Spinal cord (tissue), 10 donors: ENCODE data around the gene DNMT3L. TPM values are rescaled to one million over a fixed set of nuclear protein-coding genes. Genes with fewer than 3 reads are reported as not detected.
A peak's percentile ranks its signal among the peaks of the same experiment; 100 is the strongest.
"Not testable (repeated sequence)": the region's sequence is repeated elsewhere in the genome, so short reads cannot be mapped to it uniquely, and the experiment has no call there.

ENCODE experiments used
- DNase-seq, 6 donors: peaks; one replicate each; pipeline versions ENCODE4 v3.0.0 to v3.0.0-alpha.2; 2013 to 2015; ENCODE audit warnings: low spot score in 6 of 6, low read depth in 4 of 6
- H3K27ac ChIP-seq: one replicate; pipeline ENCODE4 v1.5.1; 2013; ENCODE audit warnings: low read depth, low read length, control low read depth
- H3K27me3 ChIP-seq: one replicate; pipeline ENCODE4 v1.6.1; 2013; ENCODE audit warnings: low read length; ENCODE audit not compliant: control insufficient read depth, insufficient read depth
- H3K36me3 ChIP-seq: one replicate; pipeline ENCODE4 v1.6.1; 2013; ENCODE audit warnings: low read length; ENCODE audit not compliant: control insufficient read depth, insufficient read depth
- H3K4me1 ChIP-seq: one replicate; pipeline ENCODE4 v1.6.1; 2013; ENCODE audit warnings: low read length; ENCODE audit not compliant: control insufficient read depth, insufficient read depth
- H3K4me3 ChIP-seq: one replicate; pipeline ENCODE4 v1.5.1; 2013; ENCODE audit warnings: low read depth, low read length, control low read depth
- H3K9me3 ChIP-seq: one replicate; pipeline ENCODE4 v1.6.1; 2013; ENCODE audit warnings: low read length; ENCODE audit not compliant: control insufficient read depth, insufficient read depth
- WGBS: methylation state at CpG from one replicate; pipeline ENCODE4 v1.1.5; 2013; ENCODE audit warnings: missing lambda C conversion rate; ENCODE audit not compliant: insufficient coverage; 5-methylcytosine and 5-hydroxymethylcytosine counted together
- long read RNA-seq, 4 donors: transcript quantifications; one replicate each; lab custom pipeline, GENCODE V29; 2026
- polyA plus RNA-seq, 2 donors: library from polyadenylated mRNA; unstranded; fragments of 120-200 nt; gene quantifications; one replicate each; pipeline ENCODE4 v1.2.1, GENCODE V29; 2013; ENCODE audit not compliant: insufficient read length in 2 of 2
- total RNA-seq, 2 donors: library from RNA; depleted of rRNA in 1 of 2; stranded (reverse); fragments of 120-200 nt in 1 of 2; fragments of >200 nt in 1 of 2; gene quantifications; one replicate each; pipeline versions ENCODE4 v1.2.3 to v1.2.4, GENCODE V29; 2013 to 2014
- donor health status: healthy.

DNMT3L gene
- total RNA-seq (not detected), polyA plus RNA-seq (not detected)
- long read RNA-seq, donor 1 = 0 reads
- long read RNA-seq, donor 2 = 0 reads
- long read RNA-seq, donor 3 = 0 reads
- long read RNA-seq, donor 4 = 0 reads

GRCh38 chr21:44261675-44262295 is at the start of gene DNMT3L:
TSS of gene DNMT3L (minus strand) at chr21:44261897. CDS start at chr21:44261259, 638 bp downstream.
- no peak within 1 kb of the TSS for H3K4me3 ChIP-seq
- H3K27me3 ChIP-seq = no peaks in the 10 kb centered on the region
- DNase-seq = no peak
- no peaks in the 10 kb centered on the region for H3K9me3 ChIP-seq
- H3K27ac ChIP-seq = no peak within 1 kb of the TSS
- 77% methylated on average over 18 of the region's 19 CpGs for WGBS
- peaks cover 9% of the 10 kb centered on the region for H3K4me1 ChIP-seq
- no peaks in the 10 kb centered on the region for H3K36me3 ChIP-seq

GRCh38 chr21:44310628-44311507 is 49.2 kb upstream of the DNMT3L start:
- Histone ChIP-seq H3K4me3 (no peak overlapping the region), H3K4me1 (peaks cover 20% of the 10 kb centered on the region), H3K9me3 (no peaks in the 10 kb centered on the region), H3K27me3 (no peaks in the 10 kb centered on the region), H3K36me3 (peaks cover 93% of the 10 kb centered on the region), H3K27ac (no peak overlapping the region)
- DNase-seq = no peak
- WGBS = 91% methylated on average over 24 of the region's 28 CpGs

GRCh38 chr21:44306936-44307704 is 45.4 kb upstream of the DNMT3L start:
- no peak overlapping the region for H3K4me3 ChIP-seq
- WGBS = 84% methylated on average over 12 of the region's 21 CpGs
- H3K27ac ChIP-seq = peak overlapping the region; percentile 63
- no peaks in the 10 kb centered on the region for H3K27me3 ChIP-seq
- H3K36me3 ChIP-seq = peaks cover 77% of the 10 kb centered on the region
- peaks cover 54% of the 10 kb centered on the region for H3K4me1 ChIP-seq
- DNase-seq = no peak
- no peaks in the 10 kb centered on the region for H3K9me3 ChIP-seq

- Histone ChIP-seq H3K27ac (peak overlapping the region; percentile 63), H3K4me3 (no peak overlapping the region), H3K9me3 (no peaks in the 10 kb centered on the region), H3K36me3 (peaks cover 76% of the 10 kb centered on the region), H3K27me3 (no peaks in the 10 kb centered on the region), H3K4me1 (peaks cover 68% of the 10 kb centered on the region)
- 72% methylated on average over 7 of the region's 9 CpGs for WGBS
- DNase-seq = no peak
These were observed 44.0 kb upstream of the DNMT3L start for GRCh38 chr21:44305691-44306090.

GRCh38 chr21:44304877-44305293 is 43.2 kb upstream of the DNMT3L start:
- Histone ChIP-seq H3K27me3 (no peaks in the 10 kb centered on the region), H3K9me3 (no peaks in the 10 kb centered on the region), H3K36me3 (peaks cover 67% of the 10 kb centered on the region), H3K4me1 (peaks cover 71% of the 10 kb centered on the region), H3K27ac (peak overlapping the region; percentile 45), H3K4me3 (no peak overlapping the region)
- WGBS = 44% methylated on average over 5 of the region's 8 CpGs
- DNase-seq = peak in 2 of 6 donors; percentile 78 to 83

- peaks cover 75% of the 10 kb centered on the region for H3K4me1 ChIP-seq
- peaks cover 60% of the 10 kb centered on the region for H3K36me3 ChIP-seq
- DNase-seq = peak in 1 of 6 donors; percentile 49
- no peaks in the 10 kb centered on the region for H3K9me3 ChIP-seq
- WGBS = 39% methylated on average over 14 of the region's 16 CpGs
- no peak overlapping the region for H3K4me3 ChIP-seq
- H3K27me3 ChIP-seq = no peaks in the 10 kb centered on the region
- H3K27ac ChIP-seq = peak overlapping the region; percentile 45
These were observed 42.4 kb upstream of the DNMT3L start for GRCh38 chr21:44304011-44304616.

GRCh38 chr21:44303490-44303981 is 41.8 kb upstream of the DNMT3L start:
- peaks cover 76% of the 10 kb centered on the region for H3K4me1 ChIP-seq
- peaks cover 56% of the 10 kb centered on the region for H3K36me3 ChIP-seq
- WGBS = 41% methylated on average over 6 of the region's 12 CpGs
- no peak overlapping the region for H3K4me3 ChIP-seq
- no peaks in the 10 kb centered on the region for H3K9me3 ChIP-seq
- peak in 1 of 6 donors; percentile 7 for DNase-seq
- no peaks in the 10 kb centered on the region for H3K27me3 ChIP-seq
- H3K27ac ChIP-seq = peak overlapping the region; percentile 45

- 86% methylated on average over 16 of the region's 23 CpGs for WGBS
- not testable (repeated sequence) for H3K9me3 ChIP-seq, H3K27me3 ChIP-seq, H3K4me3 ChIP-seq, H3K27ac ChIP-seq
- Histone ChIP-seq H3K4me1 (peaks cover 76% of the 10 kb centered on the region), H3K36me3 (peaks cover 54% of the 10 kb centered on the region)
- peak in 1 of 6 donors; percentile 17 for DNase-seq
These were observed 41.1 kb upstream of the DNMT3L start for GRCh38 chr21:44302573-44303401.
